ENCODE measurements around the gene HIVEP3.

DNA sequence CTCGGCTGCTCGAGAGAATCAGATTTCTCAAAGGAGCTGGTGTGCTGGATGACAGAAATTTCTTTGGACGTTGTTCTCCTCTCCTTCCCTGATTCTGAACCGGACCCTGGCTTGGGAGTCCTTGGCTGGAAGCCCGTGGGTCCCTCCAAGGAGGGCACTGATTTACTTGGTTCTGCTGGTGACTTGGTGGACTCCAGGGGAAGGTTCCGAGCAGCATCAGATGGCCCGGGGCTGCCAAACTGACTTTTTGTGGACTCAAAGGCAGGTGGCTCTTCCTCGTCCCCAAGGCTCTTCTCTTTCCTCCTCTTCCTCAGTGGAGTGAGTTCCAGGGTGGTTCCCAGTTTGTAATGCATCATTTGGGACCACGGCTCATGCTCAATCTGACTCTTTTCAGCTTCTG, 336.4 kb downstream of the HIVEP3 start:
- TF ChIP-seq, protein P1, sequence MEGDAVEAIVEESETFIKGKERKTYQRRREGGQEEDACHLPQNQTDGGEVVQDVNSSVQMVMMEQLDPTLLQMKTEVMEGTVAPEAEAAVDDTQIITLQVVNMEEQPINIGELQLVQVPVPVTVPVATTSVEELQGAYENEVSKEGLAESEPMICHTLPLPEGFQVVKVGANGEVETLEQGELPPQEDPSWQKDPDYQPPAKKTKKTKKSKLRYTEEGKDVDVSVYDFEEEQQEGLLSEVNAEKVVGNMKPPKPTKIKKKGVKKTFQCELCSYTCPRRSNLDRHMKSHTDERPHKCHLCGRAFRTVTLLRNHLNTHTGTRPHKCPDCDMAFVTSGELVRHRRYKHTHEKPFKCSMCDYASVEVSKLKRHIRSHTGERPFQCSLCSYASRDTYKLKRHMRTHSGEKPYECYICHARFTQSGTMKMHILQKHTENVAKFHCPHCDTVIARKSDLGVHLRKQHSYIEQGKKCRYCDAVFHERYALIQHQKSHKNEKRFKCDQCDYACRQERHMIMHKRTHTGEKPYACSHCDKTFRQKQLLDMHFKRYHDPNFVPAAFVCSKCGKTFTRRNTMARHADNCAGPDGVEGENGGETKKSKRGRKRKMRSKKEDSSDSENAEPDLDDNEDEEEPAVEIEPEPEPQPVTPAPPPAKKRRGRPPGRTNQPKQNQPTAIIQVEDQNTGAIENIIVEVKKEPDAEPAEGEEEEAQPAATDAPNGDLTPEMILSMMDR (IDR thresholded peaks at IDR 0.05) = no peak
- no peak for TF ChIP-seq EZH2 (IDR thresholded peaks at IDR 0.05; ENCODE audit: borderline replicate concordance, insufficient read depth, low read depth, low read length, poor library complexity, severe bottlenecking)
